GM12872 (cell line): ENCODE results near the gene CD3G.

Source experiments
- TF ChIP-seq, protein P1 (sequence below): IDR thresholded peaks from 3 replicates; pipeline ENCODE4 v1.5.1; 2011; ENCODE audit warnings: low read depth, mild to moderate bottlenecking, low read length, moderate library complexity; ENCODE audit not compliant: insufficient read depth

Gene CD3G

DNA sequence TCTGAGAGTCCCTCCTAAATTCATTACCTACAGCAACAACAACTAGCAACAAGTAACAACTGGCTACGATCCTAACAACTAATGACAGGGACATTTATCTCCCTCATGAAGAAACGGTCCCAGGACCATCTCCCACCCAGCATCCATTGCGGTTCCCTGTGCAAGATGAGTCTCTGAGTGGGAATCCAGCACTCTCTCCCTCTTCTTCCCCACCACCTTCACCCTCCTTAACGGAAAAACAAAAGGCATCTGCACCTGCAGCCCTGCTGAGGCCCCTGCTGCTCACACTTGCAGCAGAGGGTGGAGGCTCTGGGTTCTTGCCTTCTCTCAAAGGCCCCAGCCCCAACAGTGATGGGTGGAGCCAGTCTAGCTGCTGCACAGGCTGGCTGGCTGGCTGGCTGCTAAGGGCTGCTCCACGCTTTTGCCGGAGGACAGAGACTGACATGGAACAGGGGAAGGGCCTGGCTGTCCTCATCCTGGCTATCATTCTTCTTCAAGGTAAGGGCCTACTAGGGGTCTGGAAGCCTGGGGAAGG is at the start of gene CD3G:
CD3G (plus strand) TSS at position 364 of the 535 bp plus-strand sequence; CDS start at position 444, 80 bp downstream.
- TF ChIP-seq, protein P1, sequence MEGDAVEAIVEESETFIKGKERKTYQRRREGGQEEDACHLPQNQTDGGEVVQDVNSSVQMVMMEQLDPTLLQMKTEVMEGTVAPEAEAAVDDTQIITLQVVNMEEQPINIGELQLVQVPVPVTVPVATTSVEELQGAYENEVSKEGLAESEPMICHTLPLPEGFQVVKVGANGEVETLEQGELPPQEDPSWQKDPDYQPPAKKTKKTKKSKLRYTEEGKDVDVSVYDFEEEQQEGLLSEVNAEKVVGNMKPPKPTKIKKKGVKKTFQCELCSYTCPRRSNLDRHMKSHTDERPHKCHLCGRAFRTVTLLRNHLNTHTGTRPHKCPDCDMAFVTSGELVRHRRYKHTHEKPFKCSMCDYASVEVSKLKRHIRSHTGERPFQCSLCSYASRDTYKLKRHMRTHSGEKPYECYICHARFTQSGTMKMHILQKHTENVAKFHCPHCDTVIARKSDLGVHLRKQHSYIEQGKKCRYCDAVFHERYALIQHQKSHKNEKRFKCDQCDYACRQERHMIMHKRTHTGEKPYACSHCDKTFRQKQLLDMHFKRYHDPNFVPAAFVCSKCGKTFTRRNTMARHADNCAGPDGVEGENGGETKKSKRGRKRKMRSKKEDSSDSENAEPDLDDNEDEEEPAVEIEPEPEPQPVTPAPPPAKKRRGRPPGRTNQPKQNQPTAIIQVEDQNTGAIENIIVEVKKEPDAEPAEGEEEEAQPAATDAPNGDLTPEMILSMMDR, result no peak

DNA sequence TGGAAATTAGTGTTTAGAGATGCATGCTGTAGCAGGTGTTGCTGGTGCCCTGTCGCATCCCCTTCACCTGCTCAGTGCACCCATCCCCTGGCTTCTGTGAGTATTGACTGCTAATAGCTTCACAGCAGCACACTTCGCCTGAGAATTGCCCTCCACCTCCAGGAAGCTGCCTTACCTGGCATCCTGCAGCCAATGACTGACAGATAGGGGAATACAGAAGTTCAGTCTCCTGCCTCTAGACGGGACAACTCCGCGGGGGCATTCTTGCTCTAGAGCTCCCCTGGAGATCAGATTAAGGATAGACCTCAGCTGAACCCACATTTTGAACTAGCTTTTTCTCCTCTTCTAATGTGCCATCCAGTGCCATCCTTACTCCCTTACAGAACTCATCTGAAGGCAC is 48.9 kb upstream of the CD3G start:
- TF ChIP-seq, protein P1, result no peak

DNA sequence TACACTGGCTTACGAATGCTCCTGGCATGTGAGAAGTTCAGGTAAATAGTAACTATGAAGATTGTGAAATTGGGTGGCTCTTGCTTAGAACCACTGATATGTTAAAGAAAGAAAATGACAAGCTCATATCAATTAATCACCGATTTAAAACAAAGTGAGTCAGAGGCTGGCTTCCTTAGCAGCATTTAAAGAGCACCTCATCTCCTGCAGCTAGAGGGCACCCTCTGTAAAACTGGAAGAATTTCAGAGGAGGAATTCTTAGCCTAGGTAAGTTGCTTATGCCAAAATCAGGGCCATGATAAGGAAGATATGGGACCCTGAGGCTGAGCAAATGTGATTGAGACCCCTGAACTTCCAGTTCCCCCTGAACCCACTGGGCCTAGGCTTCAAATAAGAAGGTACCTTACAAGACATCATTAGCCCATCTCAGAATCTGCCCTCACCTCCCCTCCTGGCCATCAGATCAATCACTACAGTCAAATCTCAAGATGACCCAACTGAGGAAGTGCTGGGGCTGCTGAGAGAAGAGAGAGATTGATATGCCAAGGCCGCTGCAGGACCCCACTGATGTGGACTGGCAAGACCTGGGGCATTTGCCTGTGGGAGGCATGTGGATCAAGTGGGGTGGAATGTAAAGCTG is 48.2 kb upstream of the CD3G start:
- TF ChIP-seq, protein P1, result peak; percentile 64

DNA sequence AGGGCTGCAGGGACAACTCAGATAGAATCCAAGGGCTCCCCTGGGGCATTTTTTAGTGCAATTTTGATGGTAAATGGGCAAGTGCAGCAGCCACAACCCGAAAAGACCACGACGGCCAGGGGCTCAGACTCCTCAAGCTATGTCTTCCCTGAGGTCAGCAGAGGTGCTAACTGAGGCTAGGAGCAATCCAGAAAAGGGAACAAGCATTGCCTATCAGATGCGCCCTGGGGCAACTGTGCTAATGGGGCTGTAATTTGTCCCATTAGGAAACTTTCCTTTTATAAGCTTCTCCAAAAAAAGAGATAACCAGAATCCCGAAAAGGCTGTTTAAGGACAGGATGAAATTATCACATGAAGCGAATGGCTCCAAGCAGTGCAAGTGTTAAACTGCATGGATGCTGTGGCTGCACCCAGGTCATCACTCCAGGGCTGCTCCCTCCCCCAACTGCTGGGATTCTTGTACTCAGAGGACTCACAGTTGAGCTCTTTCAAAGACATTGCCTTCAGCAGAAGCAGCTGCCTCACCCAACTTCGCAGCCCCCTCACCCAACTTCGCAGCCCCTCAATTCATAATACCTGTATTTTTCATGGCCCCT is 42.4 kb upstream of the CD3G start:
- TF ChIP-seq, protein P1, result no peak

DNA sequence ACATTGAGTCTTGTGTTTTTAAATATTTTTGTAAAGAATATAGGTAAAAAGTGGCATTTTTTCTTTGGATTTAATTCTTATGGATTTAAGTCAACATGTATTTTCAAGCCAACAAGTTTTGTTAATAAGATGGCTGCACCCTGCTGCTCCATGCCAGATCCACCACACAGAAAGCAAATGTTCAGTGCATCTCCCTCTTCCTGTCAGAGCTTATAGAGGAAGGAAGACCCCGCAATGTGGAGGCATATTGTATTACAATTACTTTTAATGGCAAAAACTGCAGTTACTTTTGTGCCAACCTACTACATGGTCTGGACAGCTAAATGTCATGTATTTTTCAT is 39.9 kb upstream of the CD3G start:
- TF ChIP-seq, protein P1, result no peak

DNA sequence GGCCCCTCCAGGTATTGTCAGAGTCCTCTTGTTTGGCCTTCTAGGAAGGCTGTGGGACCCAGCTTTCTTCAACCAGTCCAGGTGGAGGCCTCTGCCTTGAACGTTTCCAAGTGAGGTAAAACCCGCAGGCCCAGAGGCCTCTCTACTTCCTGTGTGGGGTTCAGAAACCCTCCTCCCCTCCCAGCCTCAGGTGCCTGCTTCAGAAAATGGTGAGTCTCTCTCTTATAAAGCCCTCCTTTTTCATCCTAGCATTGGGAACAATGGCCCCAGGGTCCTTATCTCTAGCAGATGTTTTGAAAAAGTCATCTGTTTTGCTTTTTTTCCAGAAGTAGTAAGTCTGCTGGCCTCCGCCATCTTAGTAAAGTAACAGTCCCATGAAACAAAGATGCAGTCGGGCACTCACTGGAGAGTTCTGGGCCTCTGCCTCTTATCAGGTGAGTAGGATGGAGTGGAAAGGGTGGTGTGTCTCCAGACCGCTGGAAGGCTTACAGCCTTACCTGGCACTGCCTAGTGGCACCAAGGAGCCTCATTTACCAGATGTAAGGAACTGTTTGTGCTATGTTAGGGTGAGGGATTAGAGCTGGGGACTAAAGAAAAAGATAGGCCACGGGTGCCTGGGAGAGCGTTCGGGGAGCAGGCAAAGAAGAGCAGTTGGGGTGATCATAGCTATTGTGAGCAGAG is 39.4 kb upstream of the CD3G start, which contains the start of gene CD3E:
CD3E (plus strand) TSS at position 163 of the 681 bp plus-strand sequence; CDS start at position 386, 223 bp downstream.
- TF ChIP-seq, protein P1, result no peak

DNA sequence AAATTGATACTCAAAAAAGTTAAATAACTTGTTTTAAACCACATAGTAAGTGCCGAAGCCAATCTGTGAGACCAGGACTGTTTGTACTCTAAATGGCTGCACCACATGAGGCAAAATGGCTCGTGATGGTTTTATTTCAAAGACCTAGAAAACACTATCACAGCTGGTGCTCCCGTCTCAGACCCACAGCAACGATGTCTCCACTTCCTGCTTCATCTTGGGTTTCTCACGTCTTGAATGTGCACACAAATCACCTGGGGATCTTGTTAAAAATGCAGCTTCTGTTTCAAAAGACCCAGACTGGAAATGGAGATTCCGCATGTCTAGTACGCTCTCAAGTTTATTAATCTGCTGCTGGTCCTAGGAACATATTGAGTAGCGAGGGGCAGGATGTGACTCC is 38.4 kb upstream of the CD3G start:
- TF ChIP-seq, protein P1, result no peak
